Fibroblast of gingiva (primary cell): ENCODE results near the gene MTCL1.

Source experiments
- DNase-seq: peaks from one replicate; pipeline ENCODE4 v3.0.0-alpha.2; 2011; ENCODE audit warnings: low read depth

Gene MTCL1

GRCh38 chr18:8688216-8688800 lies 17.0 kb upstream of the MTCL1 start:
- DNase-seq = no peak

GRCh38 chr18:8688816-8689215 lies 16.5 kb upstream of the MTCL1 start:
- DNase-seq = no peak

GRCh38 chr18:8689517-8689916 lies 15.8 kb upstream of the MTCL1 start:
- DNase-seq = no peak

GRCh38 chr18:8694891-8695290 lies 10.5 kb upstream of the MTCL1 start:
- no peak for DNase-seq

- DNase-seq = no peak
Observed at GRCh38 chr18:8695932-8696517, 9.3 kb upstream of the MTCL1 start.

GRCh38 chr18:8696749-8697211 lies 8.6 kb upstream of the MTCL1 start:
- peak; percentile 75 for DNase-seq

GRCh38 chr18:8699126-8699525 lies 6.2 kb upstream of the MTCL1 start:
- DNase-seq = peak; percentile 38

GRCh38 chr18:8699948-8700347 lies 5.4 kb upstream of the MTCL1 start:
- peak; percentile 76 for DNase-seq

GRCh38 chr18:8701546-8702118 lies 3.7 kb upstream of the MTCL1 start:
- peak; percentile 85 for DNase-seq

- DNase-seq = no peak
Observed at GRCh38 chr18:8702668-8703067, 2.7 kb upstream of the MTCL1 start.

- no peak for DNase-seq
Observed at GRCh38 chr18:8703092-8703709, 2.2 kb upstream of the MTCL1 start.

- DNase-seq = no peak
Observed at GRCh38 chr18:8703781-8704301, 1.5 kb upstream of the MTCL1 start.

- DNase-seq = peak; percentile 96
Observed at GRCh38 chr18:8704361-8705237, 757 bp upstream of the MTCL1 start.

- no peak for DNase-seq
Observed at GRCh38 chr18:8705961-8706790, 820 bp downstream of the MTCL1 start.

- peak; percentile 66 for DNase-seq
Observed at GRCh38 chr18:8706791-8707555, 1.6 kb downstream of the MTCL1 start.

GRCh38 chr18:8707556-8708300 lies 2.4 kb downstream of the MTCL1 start:
- peak; percentile 48 for DNase-seq

GRCh38 chr18:8708670-8709069 lies 3.3 kb downstream of the MTCL1 start:
- DNase-seq = no peak

- DNase-seq = no peak
Observed at GRCh38 chr18:8709248-8710059, 4.1 kb downstream of the MTCL1 start.

- no peak for DNase-seq
Observed at GRCh38 chr18:8711736-8712135, 6.4 kb downstream of the MTCL1 start.
